ENCODE measurements around the gene SYVN1. TPM values are rescaled to one million over a fixed set of nuclear protein-coding genes. Genes with fewer than 3 reads are reported as not detected.
A peak's percentile ranks its signal among the peaks of the same experiment; 100 is the strongest.
"Not testable (repeated sequence)": the region's sequence is repeated elsewhere in the genome, so short reads cannot be mapped to it uniquely, and the experiment has no call there.

SYVN1 gene
- total RNA-seq, 1 donor from 2014 or later = 14.8 TPM

DNA sequence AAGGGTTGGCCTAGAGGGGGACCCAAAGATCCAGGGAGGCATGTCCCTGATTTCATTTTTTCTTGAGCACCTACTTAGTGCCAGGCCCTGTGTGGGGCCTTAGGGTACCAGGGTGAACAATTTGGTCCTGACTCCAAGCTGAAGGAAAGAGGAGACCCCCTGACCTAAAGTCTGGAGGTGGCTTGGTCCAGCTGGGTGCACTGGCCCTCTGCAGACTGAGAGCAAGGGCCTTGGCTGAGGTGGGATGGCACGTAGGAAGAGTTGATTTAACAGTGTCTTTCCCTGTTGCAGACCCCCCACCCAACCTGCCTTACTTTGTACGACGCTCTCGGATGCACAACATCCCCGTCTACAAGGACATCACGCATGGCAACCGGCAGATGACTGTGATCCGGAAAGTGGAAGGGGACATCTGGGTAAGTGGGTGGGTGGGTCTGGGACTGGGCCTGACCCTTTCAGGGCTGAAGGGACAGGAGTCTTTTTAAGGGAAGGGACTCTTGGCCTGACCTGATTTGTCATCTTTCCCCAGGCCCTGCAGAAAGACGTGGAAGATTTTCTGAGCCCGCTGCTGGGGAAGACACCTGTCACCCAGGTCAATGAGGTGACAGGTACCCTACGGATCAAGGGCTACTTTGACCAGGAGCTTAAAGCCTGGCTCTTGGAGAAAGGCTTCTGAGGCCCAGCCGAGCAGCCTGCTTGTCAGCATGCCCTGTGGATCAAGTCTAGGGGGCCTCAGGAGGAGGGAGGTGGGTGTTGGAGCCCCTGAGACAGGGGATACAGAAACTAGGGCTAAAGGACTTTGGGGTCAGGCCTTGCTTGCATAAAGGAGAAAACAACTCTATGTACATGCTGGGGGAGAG, 8.9 kb downstream of the SYVN1 start:
- H3K4me3 ChIP-seq (ENCODE audit: low read depth, low read length) = no peak overlapping the region
- DNase-seq (ENCODE audit: low read depth) = no peak
- TF ChIP-seq, protein P1, sequence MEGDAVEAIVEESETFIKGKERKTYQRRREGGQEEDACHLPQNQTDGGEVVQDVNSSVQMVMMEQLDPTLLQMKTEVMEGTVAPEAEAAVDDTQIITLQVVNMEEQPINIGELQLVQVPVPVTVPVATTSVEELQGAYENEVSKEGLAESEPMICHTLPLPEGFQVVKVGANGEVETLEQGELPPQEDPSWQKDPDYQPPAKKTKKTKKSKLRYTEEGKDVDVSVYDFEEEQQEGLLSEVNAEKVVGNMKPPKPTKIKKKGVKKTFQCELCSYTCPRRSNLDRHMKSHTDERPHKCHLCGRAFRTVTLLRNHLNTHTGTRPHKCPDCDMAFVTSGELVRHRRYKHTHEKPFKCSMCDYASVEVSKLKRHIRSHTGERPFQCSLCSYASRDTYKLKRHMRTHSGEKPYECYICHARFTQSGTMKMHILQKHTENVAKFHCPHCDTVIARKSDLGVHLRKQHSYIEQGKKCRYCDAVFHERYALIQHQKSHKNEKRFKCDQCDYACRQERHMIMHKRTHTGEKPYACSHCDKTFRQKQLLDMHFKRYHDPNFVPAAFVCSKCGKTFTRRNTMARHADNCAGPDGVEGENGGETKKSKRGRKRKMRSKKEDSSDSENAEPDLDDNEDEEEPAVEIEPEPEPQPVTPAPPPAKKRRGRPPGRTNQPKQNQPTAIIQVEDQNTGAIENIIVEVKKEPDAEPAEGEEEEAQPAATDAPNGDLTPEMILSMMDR (conservative IDR thresholded peaks at IDR 0.05; ENCODE audit: low read depth, low read length) = no peak

GRCh38 chr11:65124480-65125196, 9.7 kb downstream of the SYVN1 start:
- TF ChIP-seq, protein P1 (conservative IDR thresholded peaks at IDR 0.05; ENCODE audit: low read depth, low read length) = no peak
- no peak for DNase-seq (ENCODE audit: low read depth)

DNA sequence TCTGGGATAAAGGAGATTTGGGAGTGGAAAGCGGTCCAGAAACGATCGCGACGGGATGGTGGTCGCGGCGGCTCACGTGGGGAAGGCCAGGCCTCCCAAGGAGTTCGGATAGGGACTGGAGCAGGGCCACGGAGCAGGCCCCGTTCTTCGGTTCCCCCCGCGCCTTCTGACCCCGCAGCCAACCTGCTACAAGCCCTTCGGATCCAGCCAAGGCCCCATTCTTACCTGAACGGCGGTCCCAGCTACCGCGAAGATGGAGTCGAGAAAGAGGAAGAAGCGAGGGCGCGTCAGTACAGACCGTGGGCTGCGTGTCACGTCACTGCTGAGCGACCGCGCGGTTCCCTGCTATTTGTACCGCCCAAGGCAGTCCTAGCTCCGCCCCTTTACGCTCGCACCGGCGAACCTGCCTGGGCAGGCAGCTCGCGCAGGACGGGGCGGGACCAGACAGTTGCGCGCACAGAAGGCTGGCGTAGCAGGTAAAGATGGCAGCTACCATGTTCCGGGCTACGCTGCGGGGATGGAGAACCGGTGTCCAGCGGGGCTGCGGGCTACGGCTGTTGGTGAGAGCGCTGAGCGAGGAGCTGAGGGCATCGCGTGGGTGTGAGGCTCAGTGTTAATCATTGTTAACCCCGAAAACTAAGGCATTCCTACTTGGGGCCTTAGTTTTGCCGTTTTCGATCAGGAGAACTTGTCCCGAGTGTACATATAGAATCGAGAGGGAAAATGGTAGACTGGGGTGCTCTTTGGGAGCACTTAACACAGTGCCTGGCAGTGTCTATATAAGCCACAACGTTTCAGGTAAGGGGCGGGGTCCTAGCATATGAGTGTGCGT, 12.2 kb downstream of the SYVN1 start, which contains the start of the genes FAU and MRPL49:
Gene FAU, minus strand, starts transcription at position 270 of the 832 bp plus-strand sequence. CDS start 321 bp downstream, outside the sequence.
Gene MRPL49, plus strand, starts transcription at position 457 of the 832 bp plus-strand sequence. Its CDS starts 26 bp downstream, at position 483.
- peak within 1 kb of the TSS; percentile 80 for H3K4me3 ChIP-seq (ENCODE audit: low read depth, low read length)
- TF ChIP-seq, protein P1 (conservative IDR thresholded peaks at IDR 0.05; ENCODE audit: low read depth, low read length) = no peak
- DNase-seq (ENCODE audit: low read depth) = no peak

More at GRCh38 chr11:65124480-65125196, 9.7 kb downstream of the SYVN1 start:
- H3K4me3 ChIP-seq (ENCODE audit: low read depth, low read length) = no peak overlapping the region

DNA sequence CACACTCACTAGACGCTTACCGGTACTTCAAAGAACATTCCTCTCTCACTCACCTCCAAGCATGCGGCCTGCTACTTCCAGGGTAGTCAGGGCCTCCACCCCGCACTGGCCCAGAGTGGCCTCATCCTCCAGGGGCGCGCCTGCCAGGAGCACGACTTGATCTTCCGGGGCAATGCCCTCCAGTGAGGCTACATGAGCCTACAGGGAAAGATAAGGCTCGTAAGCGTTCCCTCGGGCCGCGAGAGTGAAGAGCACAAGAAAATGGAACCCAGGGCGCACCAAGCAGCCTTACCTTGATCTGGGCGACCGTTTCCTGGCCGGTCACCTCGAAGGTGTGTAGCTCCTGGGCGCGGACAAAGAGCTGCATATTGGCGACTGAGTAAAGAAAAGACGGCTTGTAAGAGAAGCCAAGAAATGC, 12.9 kb downstream of the SYVN1 start:
- H3K4me3 ChIP-seq (ENCODE audit: low read depth, low read length) = peak overlapping the region; percentile 80
- TF ChIP-seq, protein P1 (conservative IDR thresholded peaks at IDR 0.05; ENCODE audit: low read depth, low read length) = no peak
- no peak for DNase-seq (ENCODE audit: low read depth)

DNA sequence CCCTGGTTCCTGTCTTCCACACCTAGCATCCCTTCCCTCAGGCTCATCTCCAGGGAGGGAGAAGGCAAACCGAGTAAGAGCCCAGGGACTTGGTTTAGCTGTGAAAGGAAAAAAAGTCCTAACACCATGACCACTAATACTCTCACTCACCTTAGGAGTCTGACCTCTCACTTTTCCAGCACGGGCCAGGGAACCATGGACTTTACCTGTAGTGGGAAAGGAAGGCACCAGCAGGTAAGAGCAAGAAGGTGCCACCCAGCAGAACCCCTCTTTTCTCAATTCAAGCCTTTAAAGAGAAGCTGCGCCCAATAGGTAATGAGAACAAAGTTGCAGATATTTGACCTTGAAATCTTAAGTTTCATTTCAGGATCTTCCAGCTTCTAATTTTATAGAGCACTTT, 13.5 kb downstream of the SYVN1 start:
- no peak for DNase-seq (ENCODE audit: low read depth)
- peak overlapping the region; percentile 80 for H3K4me3 ChIP-seq (ENCODE audit: low read depth, low read length)
- TF ChIP-seq, protein P1 (conservative IDR thresholded peaks at IDR 0.05; ENCODE audit: low read depth, low read length) = no peak

- DNase-seq (ENCODE audit: low read depth) = no peak
- no peak overlapping the region for H3K4me3 ChIP-seq (ENCODE audit: low read depth, low read length)
- TF ChIP-seq, protein P1 (conservative IDR thresholded peaks at IDR 0.05; ENCODE audit: low read depth, low read length) = no peak
Measured at GRCh38 chr11:65119670-65119995, 14.7 kb downstream of the SYVN1 start.

DNA sequence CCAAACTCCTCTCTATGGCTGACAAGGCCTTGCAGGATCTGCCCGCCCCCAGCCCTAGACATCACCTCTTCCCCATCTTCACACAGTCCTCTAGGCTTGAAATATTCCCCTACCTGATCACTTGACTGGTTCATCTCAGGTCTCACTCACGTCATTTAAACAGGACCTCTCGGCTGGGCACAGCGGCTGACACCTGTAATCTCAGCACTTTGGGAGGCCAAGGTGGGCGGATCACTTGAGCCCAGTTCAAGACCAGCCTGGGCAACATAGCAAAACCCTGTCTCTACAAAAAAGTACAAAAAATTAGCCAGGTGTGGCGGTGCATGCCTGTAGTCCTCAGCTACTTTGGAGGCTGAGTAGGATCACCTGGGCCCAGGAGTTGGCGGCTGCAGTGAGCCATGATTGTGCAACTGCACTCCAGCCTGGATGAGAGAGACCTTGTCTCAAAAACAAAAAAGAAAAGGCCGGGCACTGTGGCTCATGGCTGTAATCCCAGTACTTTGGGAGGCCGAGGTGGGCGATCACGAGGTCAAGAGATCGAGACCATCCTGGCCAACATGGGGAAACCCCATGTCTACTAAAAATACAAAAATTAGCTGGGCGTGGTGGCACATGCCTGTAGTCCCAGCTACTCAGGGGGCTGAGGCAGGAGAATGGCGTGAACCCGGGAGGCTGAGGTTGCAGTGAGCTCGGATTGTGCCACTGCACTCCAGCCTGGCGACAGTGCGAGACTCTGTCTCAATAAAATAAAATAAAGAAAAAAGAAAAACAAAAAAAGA, 15.2 kb downstream of the SYVN1 start:
- DNase-seq (ENCODE audit: low read depth); H3K4me3 ChIP-seq (ENCODE audit: low read depth, low read length): not testable (repeated sequence)
